SK-N-MC (cell line): Measurements from ENCODE around the gene SH3GL2.

ENCODE experiments used
- EZH2 ChIP-seq: fragments of 200-600 bp; sonication (generic); IDR thresholded peaks from one replicate; pipeline ENCODE4 v1.6.1; 2017; ENCODE audit warnings: antibody characterized with exemption
- FOXP2 ChIP-seq: optimal IDR thresholded peaks from 2 replicates; pipeline ENCODE3; 2011; ENCODE audit warnings: mild to moderate bottlenecking, moderate library complexity; ENCODE audit not compliant: insufficient read depth; ENCODE audit errors: extremely low read length, control extremely low read depth
- POLR2AphosphoS5 ChIP-seq: IDR thresholded peaks from 2 replicates; pipeline ENCODE4 v1.6.1; 2012; ENCODE audit warnings: mild to moderate bottlenecking, low read depth, low read length, borderline replicate concordance

- TF ChIP-seq POLR2AphosphoS5 (no peak), EZH2 (no peak), FOXP2 (no peak)
Measured at GRCh38 chr9:17813798-17814197, 234.9 kb downstream of the SH3GL2 start.
